IPS-18c (cell line): ENCODE results near the gene TLE6.
"Not testable (repeated sequence)": the region's sequence is repeated elsewhere in the genome, so short reads cannot be mapped to it uniquely, and the experiment has no call there.

Experiments used
- H3K4me3 ChIP-seq: 2 replicates; pipeline ENCODE4 v1.7.0; 2013; ENCODE audit warnings: low read depth, mild to moderate bottlenecking, low read length, moderate library complexity; ENCODE audit not compliant: insufficient read depth
- H3K9me3 ChIP-seq: one replicate; pipeline ENCODE4 v1.6.1; 2013; ENCODE audit warnings: mild to moderate bottlenecking, low read length, moderate library complexity; ENCODE audit not compliant: control insufficient read depth, insufficient read depth

Gene TLE6

DNA sequence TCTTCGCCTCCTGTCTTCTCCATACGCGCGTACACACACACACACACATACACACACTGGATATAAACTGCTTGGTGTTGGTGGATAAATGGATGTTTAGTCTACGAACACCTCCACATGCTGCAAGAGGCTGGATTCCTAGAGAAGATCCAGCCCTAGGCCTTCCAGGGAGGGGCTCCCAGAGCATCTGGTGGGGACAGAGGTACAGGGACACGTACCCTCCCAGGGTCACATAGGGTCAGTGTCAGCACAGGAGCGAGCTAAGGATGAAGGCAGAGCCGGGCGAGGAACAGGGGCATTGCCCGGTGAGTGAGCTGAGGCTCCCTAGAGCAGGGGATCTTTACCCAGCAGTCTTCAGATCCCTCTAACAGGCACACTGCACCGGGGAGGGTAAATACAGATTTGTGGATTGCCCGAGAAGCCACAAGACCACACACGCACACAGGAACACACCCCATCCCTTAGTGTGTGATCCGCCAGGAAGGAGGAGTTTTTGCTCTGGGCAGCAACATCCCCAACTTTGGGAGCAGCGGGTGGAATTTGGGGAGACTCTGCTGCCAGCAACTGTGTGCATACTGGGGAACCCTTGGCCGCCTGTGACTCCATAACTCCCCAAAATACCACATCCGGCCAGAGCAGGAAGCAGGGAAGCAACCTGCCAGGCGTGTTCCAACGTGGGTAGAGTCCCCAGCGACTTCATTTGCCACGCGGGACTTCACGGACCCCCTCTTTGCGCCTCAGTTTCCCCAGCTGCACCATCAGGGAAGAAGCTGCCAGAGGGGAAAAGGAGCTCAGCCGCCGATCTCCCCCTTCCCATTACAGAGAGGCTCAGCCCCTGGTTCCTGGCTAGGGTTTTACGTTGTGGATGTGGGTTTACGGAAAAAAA is 57.5 kb downstream of the TLE6 start:
- H3K4me3 ChIP-seq: peak overlapping the region; percentile 69
- no peaks in the 10 kb centered on the region for H3K9me3 ChIP-seq

DNA sequence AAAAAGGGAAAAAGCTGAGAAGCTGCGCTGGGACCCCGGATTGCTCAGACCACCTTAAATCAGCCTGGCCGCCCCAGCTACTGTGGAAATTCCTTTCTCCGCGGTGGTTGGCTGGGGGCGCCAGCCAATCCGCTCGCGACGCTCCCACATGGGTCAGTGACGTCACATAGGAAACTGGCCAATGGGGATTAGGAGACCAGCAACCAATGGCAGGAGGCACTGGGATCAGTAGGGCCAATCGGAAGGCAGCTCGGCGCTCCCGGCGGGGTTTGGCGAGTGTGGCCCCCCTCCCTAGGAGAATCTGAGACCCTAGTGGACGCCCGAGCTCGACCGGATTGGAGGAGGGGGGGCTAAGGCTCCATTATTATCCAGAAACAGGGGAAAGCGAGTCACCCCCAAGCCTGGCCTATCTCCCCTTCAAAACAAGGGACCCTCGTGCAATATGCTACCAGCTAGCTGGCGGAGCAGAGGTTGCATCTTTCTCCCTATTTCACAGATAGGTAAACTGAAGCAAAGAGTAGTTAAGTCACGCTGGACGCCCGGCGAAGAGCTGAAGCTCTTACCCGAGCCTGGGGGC is 58.3 kb downstream of the TLE6 start:
- Histone ChIP-seq H3K9me3 (no peaks in the 10 kb centered on the region), H3K4me3 (peak overlapping the region; percentile 81)

GRCh38 chr19:3036119-3036976 is 59.0 kb downstream of the TLE6 start:
- Histone ChIP-seq H3K9me3 (no peaks in the 10 kb centered on the region), H3K4me3 (peak overlapping the region; percentile 81)

- H3K9me3 ChIP-seq, H3K4me3 ChIP-seq: not testable (repeated sequence)
Measured at GRCh38 chr19:3036977-3037544, 59.7 kb downstream of the TLE6 start.

DNA sequence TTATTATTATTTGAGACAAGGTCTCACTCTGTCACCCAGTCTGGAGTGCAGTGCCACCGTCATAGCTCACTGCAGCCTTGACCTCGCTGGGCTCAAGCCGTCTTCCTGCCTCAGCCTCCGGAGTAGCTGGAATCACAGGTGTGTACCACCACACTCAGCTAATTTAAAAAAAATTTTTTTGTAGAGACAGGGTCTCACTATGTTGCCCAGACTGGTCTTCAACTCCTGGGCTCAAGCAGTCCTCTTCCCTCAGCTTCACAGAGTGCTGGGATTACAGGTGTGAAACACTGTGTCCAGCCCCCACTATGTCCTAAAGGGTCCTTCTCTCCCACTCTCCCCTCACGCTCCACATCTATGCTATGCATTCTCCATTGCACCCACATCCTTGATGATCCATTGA is 60.9 kb downstream of the TLE6 start:
- H3K9me3 ChIP-seq: no peaks in the 10 kb centered on the region
- H3K4me3 ChIP-seq: no peak overlapping the region

DNA sequence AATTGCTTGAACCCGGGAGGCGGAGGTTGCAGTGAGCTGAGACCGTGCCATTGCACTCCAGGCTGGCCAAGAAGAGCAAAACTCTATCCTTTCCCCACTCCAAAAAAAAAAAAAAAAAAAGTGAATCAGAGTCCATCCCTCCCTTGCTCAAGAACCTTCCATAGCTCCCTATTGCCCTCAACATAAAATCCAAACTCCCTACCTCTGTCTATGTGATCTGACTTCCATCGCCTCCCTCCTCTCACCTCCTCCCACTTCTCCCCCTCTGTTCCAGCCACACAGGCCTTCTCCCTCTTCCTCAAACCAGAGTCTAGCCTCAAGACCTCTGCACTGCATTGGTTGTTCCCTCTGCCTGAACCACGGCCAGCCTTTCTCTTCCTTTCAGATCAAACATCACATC is 61.8 kb downstream of the TLE6 start:
- no peak overlapping the region for H3K4me3 ChIP-seq

GRCh38 chr19:3039641-3040077 is 62.3 kb downstream of the TLE6 start:
- no peak overlapping the region for H3K4me3 ChIP-seq
- H3K9me3 ChIP-seq: no peaks in the 10 kb centered on the region

More for the DNA sequence above, 61.8 kb downstream of the TLE6 start:
- no peaks in the 10 kb centered on the region for H3K9me3 ChIP-seq

DNA sequence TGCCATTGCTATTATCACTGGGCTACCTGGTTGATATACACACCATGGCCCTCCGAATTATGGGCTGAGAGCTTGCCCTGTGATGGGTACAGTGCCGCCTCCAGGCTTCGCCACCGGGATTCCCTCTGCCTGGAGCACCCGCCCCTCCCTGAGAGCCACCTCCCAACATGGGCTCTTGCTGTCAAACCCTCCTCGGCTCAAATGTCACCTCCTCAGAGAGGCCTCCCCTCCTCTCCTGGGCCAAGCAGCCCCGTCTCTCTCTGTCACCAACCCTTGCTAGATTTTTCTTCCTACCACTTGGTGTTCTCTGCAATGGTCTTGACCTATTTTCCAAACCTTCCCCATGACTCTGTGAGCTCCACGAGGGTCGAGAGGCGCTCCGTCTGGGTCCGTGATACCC is 64.0 kb downstream of the TLE6 start:
- peak overlapping the region; percentile 41; the same call in 1 of the 2 replicates for H3K4me3 ChIP-seq
- no peaks in the 10 kb centered on the region for H3K9me3 ChIP-seq

- Histone ChIP-seq H3K4me3 (peak overlapping the region; percentile 41), H3K9me3 (no peaks in the 10 kb centered on the region)
Measured at GRCh38 chr19:3041761-3042620, 64.6 kb downstream of the TLE6 start.

DNA sequence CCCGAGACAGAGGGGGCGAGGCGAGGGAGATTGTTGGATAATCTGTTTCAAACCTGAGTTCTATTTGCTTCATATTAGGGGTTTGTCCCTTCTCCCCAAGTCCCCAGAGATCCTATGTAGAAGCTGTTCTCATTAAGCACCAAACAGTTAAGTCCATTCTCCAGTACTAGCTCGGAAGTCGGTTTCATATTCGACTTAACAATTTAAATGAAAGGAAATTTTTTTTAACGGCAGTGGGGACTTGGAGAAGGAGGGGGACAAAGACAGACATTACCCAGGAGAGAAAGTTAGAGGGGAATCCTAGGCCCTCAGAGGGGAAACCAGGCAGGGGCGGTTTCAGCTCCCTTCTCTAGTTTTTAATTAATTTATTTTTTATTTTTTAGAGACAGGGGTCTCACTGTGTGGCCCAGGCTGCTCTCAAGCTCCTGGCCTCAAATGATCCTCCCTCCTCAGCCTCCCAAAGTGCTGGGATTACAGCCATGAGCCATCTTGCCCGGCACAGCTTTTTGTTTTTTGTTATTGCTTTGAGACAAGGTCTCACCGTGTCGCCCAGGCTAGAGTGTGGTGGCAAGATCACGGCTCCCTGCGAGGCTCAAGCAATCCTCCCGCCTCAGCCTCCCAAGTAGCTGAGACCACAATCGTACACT is 65.4 kb downstream of the TLE6 start:
- peak overlapping the region; percentile 34 for H3K4me3 ChIP-seq
- H3K9me3 ChIP-seq: no peaks in the 10 kb centered on the region
